Dendritic cell treated with granulocyte-macrophage colony-stimulating factor and Interleukin-4, amounts not matched to agents 40 ng/mL and 50 ng/mL, for 4 days (primary cell): Measurements from ENCODE around the gene TMEM255B.

ENCODE experiments used
- H3K27ac Mint-ChIP-seq: one replicate; pipeline ENCODE4 v1.8.0; 2022; ENCODE audit warnings: mild to moderate bottlenecking, mixed read lengths
- H3K27me3 Mint-ChIP-seq: one replicate; pipeline ENCODE4 v1.8.0; 2022; ENCODE audit warnings: mild to moderate bottlenecking, mixed read lengths
- H3K36me3 Mint-ChIP-seq: one replicate; pipeline ENCODE4 v1.8.0; 2022; ENCODE audit warnings: low read depth, mixed read lengths
- H3K4me1 Mint-ChIP-seq: one replicate; pipeline ENCODE4 v1.8.0; 2022; ENCODE audit warnings: low read depth, mixed read lengths
- H3K4me3 Mint-ChIP-seq: one replicate; pipeline ENCODE4 v1.8.0; 2022; ENCODE audit warnings: mild to moderate bottlenecking, moderate library complexity, mixed read lengths
- H3K9me3 Mint-ChIP-seq: one replicate; pipeline ENCODE4 v1.8.0; 2022; ENCODE audit warnings: mixed read lengths
- intact Hi-C: fragments of 100-400 bp; cut with micrococcal nuclease; formaldehyde crosslinking; loops from one replicate; pipeline ENCODE4 v1.15.0; 2022

The TMEM255B gene

DNA sequence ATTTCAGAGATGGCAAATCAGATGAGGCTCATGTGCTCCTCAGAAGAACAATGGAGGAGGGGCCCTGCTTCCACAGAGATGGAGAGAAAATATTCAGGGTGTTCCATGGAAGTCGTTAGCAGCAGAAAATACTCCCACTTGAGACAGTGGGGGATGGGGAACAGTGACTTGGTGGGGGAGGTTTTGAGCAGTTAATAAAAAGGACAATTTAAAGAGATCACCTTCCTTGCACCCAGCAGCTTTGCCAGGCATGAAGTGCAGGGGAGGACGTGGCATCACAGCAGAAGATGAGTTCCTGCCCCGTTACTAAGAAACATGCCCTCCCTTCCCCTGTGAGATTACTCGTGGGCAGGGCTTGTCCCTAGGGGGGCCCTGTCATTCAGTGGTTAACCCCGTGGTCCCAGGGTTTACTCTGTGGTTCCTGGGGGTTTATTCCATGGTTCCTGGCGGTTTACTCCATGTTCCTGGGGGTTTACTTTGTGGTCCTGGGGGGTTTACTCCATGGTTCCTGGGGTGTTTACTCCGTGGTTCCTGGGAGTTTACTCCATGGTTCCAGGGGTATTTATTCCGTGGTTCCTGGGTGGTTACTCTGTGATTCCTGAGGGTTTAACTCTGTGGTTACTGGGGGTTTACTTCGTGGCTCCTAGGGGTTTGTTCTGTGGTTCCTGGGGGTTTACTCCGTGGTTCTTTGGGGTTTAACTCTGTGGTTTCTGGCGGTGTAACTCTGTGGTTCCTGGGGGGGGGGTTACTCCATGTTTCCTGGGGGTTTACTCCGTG is 49.2 kb downstream of the TMEM255B start:
- Mint-ChIP-seq H3K9me3 (peaks cover 48% of the 10 kb centered on the region), H3K36me3 (no peaks in the 10 kb centered on the region), H3K4me1 (no peaks in the 10 kb centered on the region), H3K27me3 (peaks cover 6% of the 10 kb centered on the region), H3K27ac (no peak overlapping the region), H3K4me3 (no peak overlapping the region)
- intact Hi-C loops: no loop called here

DNA sequence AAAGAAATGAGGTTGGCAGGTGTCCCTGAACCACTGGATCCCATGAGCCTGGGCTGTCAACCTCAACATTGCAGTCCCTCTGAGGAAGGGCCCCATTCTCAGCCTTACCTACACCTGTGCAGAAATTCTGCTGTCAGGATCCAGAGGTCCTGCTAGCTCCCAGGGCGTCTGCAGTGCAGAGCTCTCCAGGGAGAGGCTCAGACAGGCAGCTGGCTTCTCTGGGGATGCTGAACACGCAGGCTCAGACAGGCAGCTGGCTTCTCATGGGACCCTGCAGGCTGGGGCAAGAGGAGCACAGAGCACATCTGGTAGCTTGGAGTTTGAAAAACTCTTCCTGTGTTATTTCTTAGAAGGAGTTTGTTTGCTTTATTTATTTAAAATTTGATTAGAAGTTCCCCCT is 50.9 kb downstream of the TMEM255B start:
- intact Hi-C loops: no loop called here
- no peak overlapping the region for H3K27ac Mint-ChIP-seq
- peaks cover 1% of the 10 kb centered on the region for H3K27me3 Mint-ChIP-seq
- peaks cover 64% of the 10 kb centered on the region for H3K9me3 Mint-ChIP-seq
- H3K4me1 Mint-ChIP-seq: peaks cover 2% of the 10 kb centered on the region
- peaks cover 2% of the 10 kb centered on the region for H3K36me3 Mint-ChIP-seq
- no peak overlapping the region for H3K4me3 Mint-ChIP-seq

DNA sequence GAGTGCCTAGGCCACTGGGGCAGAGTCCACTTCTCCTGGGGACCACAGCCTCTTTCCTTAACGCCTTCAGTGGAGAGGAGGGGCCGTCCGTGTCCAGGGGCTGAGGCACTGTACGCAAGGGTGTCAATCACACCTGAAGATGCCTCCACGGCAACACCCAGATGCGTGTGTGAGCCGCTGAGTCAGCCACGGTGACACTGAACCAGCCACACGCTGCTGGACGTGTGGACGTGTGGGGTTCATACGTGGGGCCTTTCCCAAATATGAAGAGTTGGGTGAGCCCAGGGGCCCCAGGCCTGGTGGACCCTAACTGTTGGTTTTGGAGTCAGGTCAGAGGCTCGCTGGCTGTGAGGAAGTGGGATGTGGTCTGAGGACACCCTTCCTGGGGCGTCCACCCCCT is 51.6 kb downstream of the TMEM255B start:
- intact Hi-C loops: no loop called here

DNA sequence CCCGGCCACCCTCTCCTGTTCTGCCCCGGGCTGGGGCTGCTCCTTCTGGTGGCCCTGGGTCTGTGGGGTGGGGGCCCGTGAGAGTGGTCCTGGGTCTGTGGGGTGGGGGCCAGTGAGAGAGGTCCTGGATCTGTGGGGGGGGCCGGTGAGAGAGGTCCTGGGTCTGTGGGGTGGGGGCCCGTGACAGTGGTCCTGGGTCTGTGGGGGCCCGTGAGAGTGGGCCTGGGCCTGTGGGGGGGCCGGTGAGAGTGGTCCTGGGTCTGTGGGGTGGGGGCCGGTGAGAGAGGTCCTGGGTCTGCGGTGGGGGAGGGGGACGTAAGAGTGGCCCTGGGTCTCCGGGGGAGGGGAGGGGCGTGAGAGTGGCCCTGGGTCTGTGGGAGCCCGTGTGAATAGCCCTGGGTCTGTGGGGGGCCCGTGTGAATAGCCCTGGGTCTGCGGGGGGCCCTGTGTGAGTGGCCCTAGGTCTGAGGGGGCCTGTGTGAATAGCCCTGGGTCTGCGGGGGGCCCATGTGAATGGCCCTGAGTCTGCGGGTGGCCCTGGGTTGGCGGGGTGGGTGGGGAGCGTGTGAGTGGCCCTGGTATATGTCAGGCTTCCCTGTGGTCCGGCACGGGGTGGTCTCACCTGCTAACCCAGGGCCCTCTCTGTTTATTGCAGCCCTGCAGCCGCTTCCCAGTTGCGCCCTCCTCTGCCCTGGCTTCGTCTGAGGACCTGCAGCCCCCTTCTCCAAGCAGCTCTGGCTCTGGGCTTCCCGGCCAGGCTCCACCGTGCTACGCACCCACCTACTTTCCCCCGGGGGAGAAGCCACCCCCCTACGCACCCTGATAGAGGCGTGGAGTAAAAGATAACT is 52.3 kb downstream of the TMEM255B start:
- no peak overlapping the region for H3K27ac Mint-ChIP-seq
- no peak overlapping the region for H3K4me3 Mint-ChIP-seq
- peaks cover 1% of the 10 kb centered on the region for H3K27me3 Mint-ChIP-seq
- H3K4me1 Mint-ChIP-seq: peaks cover 16% of the 10 kb centered on the region
- peaks cover 68% of the 10 kb centered on the region for H3K9me3 Mint-ChIP-seq
- intact Hi-C loops: no loop called here
- H3K36me3 Mint-ChIP-seq: peaks cover 16% of the 10 kb centered on the region

More for the DNA sequence above, 51.6 kb downstream of the TMEM255B start:
- Mint-ChIP-seq H3K4me3 (no peak overlapping the region), H3K27ac (no peak overlapping the region), H3K27me3 (peaks cover 1% of the 10 kb centered on the region), H3K9me3 (peaks cover 68% of the 10 kb centered on the region), H3K36me3 (peaks cover 9% of the 10 kb centered on the region), H3K4me1 (peaks cover 9% of the 10 kb centered on the region)

DNA sequence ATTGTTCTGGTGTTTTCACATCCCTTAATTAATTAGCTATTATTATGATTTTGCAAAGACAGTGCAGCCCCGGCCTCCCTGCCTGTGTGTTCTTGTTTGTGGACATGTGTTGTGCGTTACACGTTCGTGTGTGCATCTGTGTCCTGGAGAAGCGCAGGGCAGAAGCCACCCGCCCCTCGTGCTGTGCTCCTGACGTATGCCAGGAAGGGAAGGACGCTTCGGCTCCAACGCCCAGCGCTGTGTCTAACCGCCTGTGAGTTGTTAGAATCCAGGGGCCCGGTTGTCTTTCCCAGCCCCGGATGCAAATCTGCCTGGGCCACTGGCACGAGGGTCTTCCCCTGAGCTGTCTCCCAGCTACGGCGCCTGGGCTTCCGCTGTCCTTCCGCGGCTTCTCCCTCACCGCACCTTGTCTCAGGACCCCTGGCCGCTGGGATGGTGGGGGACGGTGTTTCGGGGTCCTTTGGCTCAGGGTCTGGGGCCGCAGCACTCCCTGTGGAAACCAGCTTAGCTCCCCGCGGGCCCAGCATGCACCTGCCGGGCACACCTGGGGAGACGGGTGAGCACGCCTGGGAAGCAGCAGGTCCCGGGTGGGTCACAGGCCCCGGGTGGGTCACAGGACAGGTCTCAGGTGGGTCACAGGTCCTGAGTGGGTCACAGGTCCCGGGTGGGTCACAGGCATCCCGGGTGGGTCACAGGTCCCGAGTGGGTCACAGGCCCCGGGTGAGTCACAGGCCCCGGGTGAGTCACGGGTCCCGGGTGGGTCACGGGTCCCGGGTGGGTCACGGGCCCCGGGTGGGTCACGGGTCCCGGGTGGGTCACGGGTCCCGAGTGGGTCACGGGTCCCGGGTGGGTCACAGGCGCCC is 53.4 kb downstream of the TMEM255B start:
- Mint-ChIP-seq H3K4me3 (no peak overlapping the region), H3K4me1 (peaks cover 27% of the 10 kb centered on the region), H3K27me3 (peaks cover 1% of the 10 kb centered on the region), H3K36me3 (peaks cover 25% of the 10 kb centered on the region), H3K9me3 (peaks cover 67% of the 10 kb centered on the region), H3K27ac (no peak overlapping the region)
- intact Hi-C loops: no loop called here

DNA sequence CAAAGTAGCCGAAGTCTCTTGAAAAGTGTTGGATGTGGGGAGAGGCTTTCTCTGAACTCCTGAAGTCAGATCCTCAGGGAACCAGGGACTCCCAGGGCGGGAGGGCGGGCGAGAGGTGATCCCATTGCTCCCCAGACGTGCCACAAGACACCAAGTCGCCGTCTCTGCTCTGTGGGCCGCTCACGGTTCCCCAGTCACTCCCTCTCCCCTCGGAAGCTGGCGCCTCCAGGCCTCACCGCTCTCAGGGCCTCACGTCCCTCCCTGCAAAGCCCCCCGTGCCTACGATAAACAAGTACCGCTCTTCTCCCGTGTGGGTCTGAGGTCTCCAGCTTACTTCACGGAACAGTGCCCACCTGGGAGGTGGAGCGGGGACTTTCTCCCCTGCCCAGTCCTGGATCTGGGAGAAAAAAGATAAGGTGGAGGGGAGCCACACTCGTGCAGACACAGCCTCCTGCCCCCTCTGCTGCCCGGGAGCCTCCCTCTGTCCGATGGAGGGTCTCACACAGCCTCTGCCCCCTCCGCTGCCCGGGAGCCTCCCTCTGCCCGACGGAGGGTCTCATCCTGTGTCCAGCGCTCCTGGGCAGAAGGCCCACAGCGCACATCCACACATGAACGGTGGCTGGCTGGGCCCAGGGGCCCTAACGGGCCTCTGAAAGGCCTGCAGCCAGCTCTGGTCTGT is 54.2 kb downstream of the TMEM255B start:
- Mint-ChIP-seq H3K4me3 (no peak overlapping the region), H3K4me1 (peaks cover 35% of the 10 kb centered on the region), H3K36me3 (peaks cover 33% of the 10 kb centered on the region), H3K27ac (no peak overlapping the region), H3K27me3 (peaks cover 1% of the 10 kb centered on the region), H3K9me3 (peaks cover 59% of the 10 kb centered on the region)
- intact Hi-C loops: no loop called here

DNA sequence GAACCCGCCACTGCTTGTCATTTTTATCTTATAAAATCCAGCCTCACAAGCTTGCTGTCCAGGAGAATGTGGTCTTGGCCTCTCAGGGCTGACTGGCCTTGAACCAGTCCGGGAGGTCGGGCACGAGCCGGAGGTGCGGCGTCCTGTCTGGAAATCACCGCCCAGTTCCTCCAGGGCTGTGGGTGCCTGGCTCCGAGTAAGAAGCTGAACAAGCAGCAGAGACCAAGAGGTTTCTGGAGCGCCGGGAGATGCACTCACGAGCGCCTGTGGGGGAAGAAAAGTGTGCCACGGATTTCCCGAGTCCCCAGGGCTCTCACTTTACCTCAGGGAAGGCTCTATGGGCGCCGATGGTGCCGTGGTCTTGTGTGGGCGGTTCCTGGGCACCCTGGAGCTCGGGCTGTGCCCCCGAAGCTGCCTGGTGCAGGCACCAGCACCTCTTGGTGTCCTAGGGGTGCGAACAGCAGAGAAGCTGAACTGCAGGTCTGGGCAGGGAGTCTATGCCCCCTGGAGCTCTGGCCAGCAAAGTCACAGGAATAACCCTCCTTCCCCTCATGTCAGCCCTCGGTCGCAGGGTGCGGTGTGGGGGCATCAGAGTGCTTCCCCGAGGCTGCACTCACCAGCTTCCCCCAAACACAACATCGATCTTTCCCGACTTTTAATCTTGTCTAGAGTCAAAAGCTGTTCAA is 54.9 kb downstream of the TMEM255B start:
- intact Hi-C loops: no loop called here
- no peak overlapping the region for H3K27ac Mint-ChIP-seq
- H3K4me3 Mint-ChIP-seq: no peak overlapping the region
- peaks cover 40% of the 10 kb centered on the region for H3K36me3 Mint-ChIP-seq
- H3K9me3 Mint-ChIP-seq: peaks cover 52% of the 10 kb centered on the region
- peaks cover 39% of the 10 kb centered on the region for H3K4me1 Mint-ChIP-seq
- H3K27me3 Mint-ChIP-seq: peaks cover 1% of the 10 kb centered on the region

DNA sequence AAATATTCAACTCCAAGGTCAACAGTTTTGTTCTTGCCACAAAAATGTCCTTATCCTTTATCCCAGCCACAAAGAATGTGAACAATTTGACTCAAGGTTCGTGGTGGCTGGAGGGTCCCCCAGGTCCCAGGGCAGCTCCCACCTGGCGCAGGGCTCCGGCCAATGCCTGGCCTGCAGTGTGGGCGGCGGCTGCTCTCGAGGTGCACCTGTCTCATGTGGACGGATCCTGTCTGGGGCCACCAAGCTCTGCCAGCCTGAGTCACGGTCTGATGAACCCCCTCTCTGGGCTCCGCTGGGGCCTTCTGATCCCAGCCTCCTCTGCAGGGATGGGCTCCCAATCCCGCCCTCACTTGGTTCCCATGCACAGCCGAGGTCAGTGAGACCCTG is 55.4 kb downstream of the TMEM255B start:
- H3K36me3 Mint-ChIP-seq: peaks cover 45% of the 10 kb centered on the region
- H3K4me3 Mint-ChIP-seq: no peak overlapping the region
- intact Hi-C loops: no loop called here
- H3K27me3 Mint-ChIP-seq: peaks cover 1% of the 10 kb centered on the region
- H3K9me3 Mint-ChIP-seq: peaks cover 47% of the 10 kb centered on the region
- no peak overlapping the region for H3K27ac Mint-ChIP-seq
- H3K4me1 Mint-ChIP-seq: peaks cover 39% of the 10 kb centered on the region

DNA sequence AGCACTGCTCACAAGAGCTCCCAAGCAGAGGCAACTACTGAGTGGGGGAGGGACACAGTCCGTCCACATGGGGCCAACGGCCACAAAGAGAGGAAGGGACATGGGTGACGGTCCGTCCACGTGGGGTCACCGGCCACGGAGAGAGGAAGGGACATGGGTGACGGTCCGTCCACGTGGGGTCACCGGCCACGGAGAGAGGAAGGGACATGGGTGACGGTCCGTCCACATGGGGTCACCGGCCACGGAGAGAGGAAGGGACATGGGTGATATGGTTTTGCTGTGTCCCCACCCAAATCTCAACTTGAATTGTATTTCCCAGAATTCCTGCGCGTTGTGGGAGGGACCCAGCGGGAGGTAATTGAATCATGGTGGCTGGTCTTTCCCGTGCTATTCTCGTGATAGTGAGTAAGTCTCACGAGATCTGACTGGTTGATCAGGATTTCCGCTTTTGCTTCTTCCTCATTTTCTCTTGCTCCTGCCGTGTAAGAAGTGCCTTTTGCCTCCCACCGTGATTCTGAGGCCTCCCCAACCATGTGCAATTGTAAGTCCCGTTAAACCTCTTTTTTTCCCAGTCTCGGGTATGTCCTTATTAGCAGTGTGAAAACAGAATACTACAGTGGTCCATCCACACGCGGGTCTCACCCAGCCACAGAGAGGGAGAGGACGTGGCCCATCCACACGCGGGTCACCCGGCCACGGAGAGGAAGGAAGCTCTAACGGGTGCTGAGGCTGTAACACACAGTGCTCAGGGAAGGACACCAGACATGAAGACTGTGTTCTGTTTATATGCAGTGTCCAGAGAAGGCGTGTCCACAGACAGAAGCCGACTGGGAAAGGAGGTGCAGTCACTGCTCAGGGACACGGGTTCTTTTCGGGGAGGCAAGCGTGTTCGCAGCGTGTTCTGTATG is 56.4 kb downstream of the TMEM255B start:
- Mint-ChIP-seq H3K36me3 (peaks cover 55% of the 10 kb centered on the region), H3K4me3 (peak overlapping the region; percentile 84), H3K9me3 (peaks cover 37% of the 10 kb centered on the region), H3K27me3 (peaks cover 1% of the 10 kb centered on the region), H3K27ac (peak overlapping the region; percentile 89), H3K4me1 (peaks cover 39% of the 10 kb centered on the region)
- intact Hi-C loops: loop anchor here (2.0 kb wide), 1 partner anchor 131 kb away; no protein-coding TSS in a partner anchor

DNA sequence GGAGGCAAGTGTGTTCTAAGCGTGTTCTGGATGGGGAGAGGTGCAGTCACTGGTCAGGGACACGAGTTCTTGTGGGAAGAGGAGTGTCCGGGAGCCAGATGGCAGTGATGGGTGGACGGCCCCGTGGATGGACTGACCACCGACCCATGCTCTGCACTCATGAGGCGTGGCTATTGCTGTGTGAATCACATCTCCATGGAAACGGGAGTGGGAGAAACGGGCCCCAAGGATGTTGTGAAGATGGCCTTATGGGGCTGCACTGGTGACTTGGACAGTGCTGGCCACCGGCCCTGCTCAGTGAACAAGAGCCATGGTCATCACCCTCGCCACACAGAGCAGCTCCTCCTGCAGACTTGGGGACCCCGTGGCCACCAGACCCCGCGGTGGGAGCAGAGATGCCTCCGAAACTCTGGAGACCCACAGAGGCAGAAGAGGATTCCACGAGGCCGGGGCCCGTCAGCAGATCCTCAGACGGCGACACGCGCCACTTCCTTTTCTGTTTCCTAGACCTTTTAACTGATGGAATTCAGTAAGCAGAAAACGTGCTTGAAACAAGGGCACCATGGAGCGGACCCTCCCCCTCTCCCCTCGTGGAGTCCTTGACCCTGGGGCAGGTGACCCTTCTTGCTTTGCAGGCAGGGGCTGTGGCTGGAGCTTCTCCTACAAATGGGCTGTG is 57.4 kb downstream of the TMEM255B start:
- Mint-ChIP-seq H3K4me3 (peak overlapping the region; percentile 84), H3K4me1 (peaks cover 39% of the 10 kb centered on the region), H3K27me3 (peaks cover 1% of the 10 kb centered on the region), H3K36me3 (peaks cover 65% of the 10 kb centered on the region), H3K9me3 (peaks cover 39% of the 10 kb centered on the region), H3K27ac (peak overlapping the region; percentile 89)
- intact Hi-C loops: loop anchor here (2.0 kb wide), 1 partner anchor 130 kb away; no protein-coding TSS in a partner anchor

DNA sequence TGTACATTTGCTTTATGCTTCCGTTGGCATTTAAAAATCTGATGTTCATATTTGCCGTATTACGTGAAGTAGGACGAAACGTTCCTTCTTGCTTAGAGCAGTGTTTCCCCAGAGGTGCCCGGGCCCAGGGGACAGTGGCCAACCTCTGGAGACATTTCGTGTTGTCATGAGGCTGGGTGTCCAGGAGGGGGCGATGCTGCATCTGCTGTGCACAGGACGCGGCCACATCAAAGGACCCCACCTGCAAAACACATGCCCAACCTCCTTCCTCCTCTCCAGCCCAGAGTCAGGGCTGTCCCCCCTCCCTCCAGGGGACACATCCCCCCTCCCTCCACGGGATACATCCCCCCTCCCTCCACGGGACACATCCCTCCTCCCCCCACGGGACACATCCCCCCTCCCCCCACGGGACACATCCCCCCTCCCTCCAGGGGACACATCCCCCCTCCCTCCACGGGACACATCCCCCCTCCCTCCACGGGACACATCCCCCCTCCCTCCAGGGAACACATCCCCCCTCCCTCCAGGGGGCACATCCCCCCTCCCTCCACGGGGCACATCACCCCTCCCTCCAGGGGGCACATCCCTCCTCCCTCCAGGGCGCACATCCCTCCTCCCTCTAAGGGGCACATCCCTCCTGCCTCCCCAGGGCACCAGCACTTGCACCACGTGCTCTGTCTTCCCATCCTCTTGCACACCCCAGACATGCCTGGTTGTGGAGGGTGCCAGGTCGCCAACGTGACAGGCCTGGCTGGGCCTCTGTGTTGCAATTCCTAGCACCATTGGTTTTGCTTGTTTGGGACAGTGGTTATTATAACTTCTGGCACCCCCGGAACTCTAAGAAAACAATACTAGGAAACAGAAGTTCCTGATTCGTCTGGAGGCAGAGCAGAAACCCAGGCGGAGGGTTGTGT is 58.2 kb downstream of the TMEM255B start:
- Mint-ChIP-seq H3K4me3 (peak overlapping the region; percentile 84), H3K9me3 (peaks cover 46% of the 10 kb centered on the region), H3K4me1 (peaks cover 39% of the 10 kb centered on the region), H3K36me3 (peaks cover 73% of the 10 kb centered on the region), H3K27ac (peak overlapping the region; percentile 89), H3K27me3 (peaks cover 1% of the 10 kb centered on the region)
- intact Hi-C loops: loop anchor here (1.0 to 2.0 kb wide), 2 partner anchors 130 to 409 kb away; no protein-coding TSS in a partner anchor
